Endothelial cell of umbilical vein (primary cell): ENCODE results near the gene SPATS2L.

Experiments used
- CTCF ChIP-seq, 2 donors: IDR thresholded peaks; 1 replicate in 1 of 2; 2 replicates in 1 of 2; pipeline ENCODE4 v1.5.1; 2011; ENCODE audit warnings: low read length in 2 of 2, mild to moderate bottlenecking in 2 of 2, moderate library complexity in 2 of 2, control low read depth in 1 of 2, inconsistent platforms in 1 of 2, low read depth in 1 of 2; ENCODE audit not compliant: insufficient read depth in 1 of 2; ENCODE audit errors: extremely low read depth in 1 of 2
- EZH2 ChIP-seq: IDR thresholded peaks from 2 replicates; pipeline ENCODE4 v1.6.1; 2012; ENCODE audit warnings: borderline replicate concordance, low read depth, mild to moderate bottlenecking, moderate library complexity, low read length, inconsistent platforms; ENCODE audit not compliant: severe bottlenecking
- JUN ChIP-seq: IDR thresholded peaks from 2 replicates; pipeline ENCODE4 v1.6.1; 2011; ENCODE audit warnings: borderline replicate concordance, low read depth; ENCODE audit not compliant: insufficient read length, insufficient read depth
- POLR2A ChIP-seq: IDR thresholded peaks from 2 replicates; pipeline ENCODE4 v1.6.1; 2012; ENCODE audit warnings: low read depth, mild to moderate bottlenecking, control low read depth, low read length
- POLR2AphosphoS5 ChIP-seq: IDR thresholded peaks from 2 replicates; pipeline ENCODE4 v1.6.1; 2012; ENCODE audit warnings: low read depth, mild to moderate bottlenecking, control low read depth, low read length, moderate library complexity; ENCODE audit not compliant: insufficient read depth

- TF ChIP-seq CTCF (IDR thresholded peaks at IDR 0.05; ENCODE audit: extremely low read depth in 1 of 2, insufficient read depth in 1 of 2, low read depth in 1 of 2, low read length in 2 of 2), result no peak
- TF ChIP-seq JUN, result no peak
- no peak for TF ChIP-seq POLR2AphosphoS5
- no peak for TF ChIP-seq EZH2
- no peak for TF ChIP-seq POLR2A
Observed at GRCh38 chr2:200411831-200412230, 105.3 kb downstream of the SPATS2L start.
